HEK293 (cell line): ENCODE results near the gene COX7A2L.

ENCODE experiments used
- CTCF ChIA-PET: fragments of 350-600 bp; formaldehyde crosslinking; extraction: SDS; loops from one replicate; lab custom pipeline; 2021; ENCODE audit warnings: antibody characterized with exemption; lab: Yijun Ruan, JAX
- POLR2A ChIA-PET: fragments of 300-600 bp; formaldehyde crosslinking; extraction: SDS; loops from one replicate; lab custom pipeline; 2020; ENCODE audit warnings: antibody characterized with exemption, inconsistent platforms; lab: Yijun Ruan, JAX
- H3K27ac ChIP-seq: fragments of 200-500 bp; sonication (Bioruptor generic); 2 replicates; pipeline ENCODE4 v1.5.1; 2014; ENCODE audit warnings: low read depth, low read length, control low read depth, inconsistent platforms; ENCODE audit errors: extremely low read depth
- H3K36me3 ChIP-seq, 2 experiments: fragments of 200-500 bp in 1 of 2; sonication (Bioruptor generic) in 1 of 2; 1 replicate in 1 of 2; 2 replicates in 1 of 2; pipeline ENCODE4 v1.5.1; 2014 to 2017; ENCODE audit warnings: inconsistent platforms in 2 of 2, low read length in 2 of 2; ENCODE audit not compliant: control insufficient read depth in 2 of 2, insufficient read depth in 1 of 2
- H3K4me1 ChIP-seq: fragments of 200-500 bp; sonication (Bioruptor generic); 2 replicates; pipeline ENCODE4 v1.5.1; 2014; ENCODE audit warnings: mild to moderate bottlenecking, low read length, inconsistent platforms; ENCODE audit not compliant: control insufficient read depth, insufficient read depth
- H3K4me3 ChIP-seq: 2 replicates; pipeline ENCODE4 v1.5.1; 2011; ENCODE audit warnings: low read depth, mild to moderate bottlenecking, control low read depth, low read length, moderate library complexity
- H3K9me3 ChIP-seq: fragments of 200-500 bp; sonication (Bioruptor generic); 2 replicates; pipeline ENCODE4 v1.5.1; 2014; ENCODE audit warnings: low read depth, low read length, inconsistent platforms; ENCODE audit not compliant: control insufficient read depth, insufficient read depth
- GFI1B ChIP-seq: fragments of 450-650 bp; formaldehyde crosslinking; IDR thresholded peaks from 2 replicates; pipeline ENCODE4 v1.5.1; 2016; ENCODE audit warnings: missing biosample characterization, missing genetic modification characterization
- GLIS1 ChIP-seq: fragments of 450-650 bp; formaldehyde crosslinking; IDR thresholded peaks from 2 replicates; pipeline ENCODE4 v1.5.1; 2016; ENCODE audit warnings: missing biosample characterization, missing genetic modification characterization
- ZBTB17 ChIP-seq: fragments of 450-650 bp; formaldehyde crosslinking; IDR thresholded peaks from 2 replicates; pipeline ENCODE4 v1.5.1; 2016; ENCODE audit warnings: missing biosample characterization, missing genetic modification characterization
- ZBTB48 ChIP-seq: fragments of 450-650 bp; formaldehyde crosslinking; IDR thresholded peaks from 2 replicates; pipeline ENCODE4 v1.5.1; 2016; ENCODE audit warnings: missing biosample characterization, missing genetic modification characterization
- ZNF266 ChIP-seq: fragments of 450-650 bp; formaldehyde crosslinking; IDR thresholded peaks from 2 replicates; pipeline ENCODE4 v1.5.1; 2016; ENCODE audit warnings: missing biosample characterization, missing genetic modification characterization, low read depth
- ZNF791 ChIP-seq: fragments of 450-650 bp; formaldehyde crosslinking; IDR thresholded peaks from 2 replicates; pipeline ENCODE4 v1.5.1; 2016; ENCODE audit warnings: missing biosample characterization, missing genetic modification characterization
- TF ChIP-seq, protein P1 (sequence below): fragments of 450-650 bp; formaldehyde crosslinking; conservative IDR thresholded peaks from 2 replicates; pipeline ENCODE4 v1.5.1; 2016; ENCODE audit warnings: low read depth, missing biosample characterization, missing genetic modification characterization
- TF ChIP-seq, protein P2 (sequence below): IDR thresholded peaks from 2 replicates; pipeline ENCODE4 v1.6.1; 2011; ENCODE audit warnings: mild to moderate bottlenecking, low read depth, low read length, borderline replicate concordance
- TF ChIP-seq, protein P3 (sequence below): fragments of 450-650 bp; formaldehyde crosslinking; IDR thresholded peaks from 2 replicates; pipeline ENCODE4 v1.5.1; 2016; ENCODE audit warnings: missing biosample characterization, missing genetic modification characterization
- TF ChIP-seq, protein P4 (sequence below): fragments of 450-650 bp; formaldehyde crosslinking; IDR thresholded peaks from 2 replicates; pipeline ENCODE4 v1.5.1; 2016; ENCODE audit warnings: missing biosample characterization, missing genetic modification characterization
- TF ChIP-seq, protein P5 (sequence below): fragments of 450-650 bp; formaldehyde crosslinking; IDR thresholded peaks from 2 replicates; pipeline ENCODE4 v1.5.1; 2017; ENCODE audit warnings: missing biosample characterization, missing genetic modification characterization
- TF ChIP-seq, protein P6 (sequence below): fragments of 450-650 bp; formaldehyde crosslinking; IDR thresholded peaks from 2 replicates; pipeline ENCODE4 v1.5.1; 2016; ENCODE audit warnings: missing biosample characterization, missing genetic modification characterization, borderline replicate concordance

The COX7A2L gene

DNA sequence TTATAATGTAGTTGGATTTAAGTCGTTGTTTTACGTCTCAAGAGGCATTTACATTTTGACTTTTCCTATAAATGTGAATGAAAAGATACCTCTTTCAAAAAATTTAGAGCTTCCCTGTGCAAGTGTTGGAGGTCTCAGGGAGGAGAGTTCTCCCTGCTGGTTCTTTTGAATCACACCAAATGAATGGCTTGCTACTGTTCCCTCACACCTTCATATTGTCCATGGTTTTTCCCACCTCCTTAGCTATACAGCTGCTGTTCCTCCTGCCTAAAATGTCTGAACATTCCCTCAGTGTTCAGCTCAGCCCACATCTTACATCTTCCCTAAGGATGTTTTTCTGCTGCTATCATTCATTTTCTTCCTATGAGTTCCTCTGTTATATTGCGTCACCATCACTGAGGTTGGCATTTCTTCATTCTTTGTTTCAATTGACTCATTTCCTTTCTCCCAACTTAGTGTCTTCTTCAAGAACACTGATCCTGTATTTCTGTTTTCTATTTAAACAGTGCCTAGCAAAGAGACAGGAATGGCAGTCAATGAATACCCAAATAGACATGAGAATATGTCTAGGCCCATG is 46.0 kb downstream of the COX7A2L start:
- H3K4me3 ChIP-seq, result no peak overlapping the region
- no peak for TF ChIP-seq ZNF266
- no peak for TF ChIP-seq ZBTB17 (tag by site-specific recombination)
- TF ChIP-seq, protein P1, sequence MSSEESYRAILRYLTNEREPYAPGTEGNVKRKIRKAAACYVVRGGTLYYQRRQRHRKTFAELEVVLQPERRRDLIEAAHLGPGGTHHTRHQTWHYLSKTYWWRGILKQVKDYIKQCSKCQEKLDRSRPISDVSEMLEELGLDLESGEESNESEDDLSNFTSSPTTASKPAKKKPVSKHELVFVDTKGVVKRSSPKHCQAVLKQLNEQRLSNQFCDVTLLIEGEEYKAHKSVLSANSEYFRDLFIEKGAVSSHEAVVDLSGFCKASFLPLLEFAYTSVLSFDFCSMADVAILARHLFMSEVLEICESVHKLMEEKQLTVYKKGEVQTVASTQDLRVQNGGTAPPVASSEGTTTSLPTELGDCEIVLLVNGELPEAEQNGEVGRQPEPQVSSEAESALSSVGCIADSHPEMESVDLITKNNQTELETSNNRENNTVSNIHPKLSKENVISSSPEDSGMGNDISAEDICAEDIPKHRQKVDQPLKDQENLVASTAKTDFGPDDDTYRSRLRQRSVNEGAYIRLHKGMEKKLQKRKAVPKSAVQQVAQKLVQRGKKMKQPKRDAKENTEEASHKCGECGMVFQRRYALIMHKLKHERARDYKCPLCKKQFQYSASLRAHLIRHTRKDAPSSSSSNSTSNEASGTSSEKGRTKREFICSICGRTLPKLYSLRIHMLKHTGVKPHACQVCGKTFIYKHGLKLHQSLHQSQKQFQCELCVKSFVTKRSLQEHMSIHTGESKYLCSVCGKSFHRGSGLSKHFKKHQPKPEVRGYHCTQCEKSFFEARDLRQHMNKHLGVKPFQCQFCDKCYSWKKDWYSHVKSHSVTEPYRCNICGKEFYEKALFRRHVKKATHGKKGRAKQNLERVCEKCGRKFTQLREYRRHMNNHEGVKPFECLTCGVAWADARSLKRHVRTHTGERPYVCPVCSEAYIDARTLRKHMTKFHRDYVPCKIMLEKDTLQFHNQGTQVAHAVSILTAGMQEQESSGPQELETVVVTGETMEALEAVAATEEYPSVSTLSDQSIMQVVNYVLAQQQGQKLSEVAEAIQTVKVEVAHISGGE (tag by site-specific recombination), result no peak
- TF ChIP-seq, protein P2, sequence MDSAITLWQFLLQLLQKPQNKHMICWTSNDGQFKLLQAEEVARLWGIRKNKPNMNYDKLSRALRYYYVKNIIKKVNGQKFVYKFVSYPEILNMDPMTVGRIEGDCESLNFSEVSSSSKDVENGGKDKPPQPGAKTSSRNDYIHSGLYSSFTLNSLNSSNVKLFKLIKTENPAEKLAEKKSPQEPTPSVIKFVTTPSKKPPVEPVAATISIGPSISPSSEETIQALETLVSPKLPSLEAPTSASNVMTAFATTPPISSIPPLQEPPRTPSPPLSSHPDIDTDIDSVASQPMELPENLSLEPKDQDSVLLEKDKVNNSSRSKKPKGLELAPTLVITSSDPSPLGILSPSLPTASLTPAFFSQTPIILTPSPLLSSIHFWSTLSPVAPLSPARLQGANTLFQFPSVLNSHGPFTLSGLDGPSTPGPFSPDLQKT, result no peak
- TF ChIP-seq ZNF791 (tag by site-specific recombination), result no peak
- TF ChIP-seq GLIS1 (tag by site-specific recombination), result no peak
- TF ChIP-seq, protein P3, sequence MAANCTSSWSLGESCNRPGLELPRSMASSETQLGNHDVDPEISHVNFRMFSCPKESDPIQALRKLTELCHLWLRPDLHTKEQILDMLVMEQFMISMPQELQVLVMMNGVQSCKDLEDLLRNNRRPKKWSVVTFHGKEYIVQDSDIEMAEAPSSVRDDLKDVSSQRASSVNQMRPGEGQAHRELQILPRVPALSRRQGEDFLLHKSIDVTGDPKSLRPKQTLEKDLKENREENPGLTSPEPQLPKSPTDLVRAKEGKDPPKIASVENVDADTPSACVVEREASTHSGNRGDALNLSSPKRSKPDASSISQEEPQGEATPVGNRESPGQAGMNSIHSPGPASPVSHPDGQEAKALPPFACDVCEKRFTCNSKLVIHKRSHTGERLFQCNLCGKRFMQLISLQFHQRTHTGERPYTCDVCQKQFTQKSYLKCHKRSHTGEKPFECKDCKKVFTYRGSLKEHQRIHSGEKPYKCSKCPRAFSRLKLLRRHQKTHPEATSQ, result no peak
- TF ChIP-seq GFI1B (tag by site-specific recombination), result no peak
- TF ChIP-seq, protein P4, sequence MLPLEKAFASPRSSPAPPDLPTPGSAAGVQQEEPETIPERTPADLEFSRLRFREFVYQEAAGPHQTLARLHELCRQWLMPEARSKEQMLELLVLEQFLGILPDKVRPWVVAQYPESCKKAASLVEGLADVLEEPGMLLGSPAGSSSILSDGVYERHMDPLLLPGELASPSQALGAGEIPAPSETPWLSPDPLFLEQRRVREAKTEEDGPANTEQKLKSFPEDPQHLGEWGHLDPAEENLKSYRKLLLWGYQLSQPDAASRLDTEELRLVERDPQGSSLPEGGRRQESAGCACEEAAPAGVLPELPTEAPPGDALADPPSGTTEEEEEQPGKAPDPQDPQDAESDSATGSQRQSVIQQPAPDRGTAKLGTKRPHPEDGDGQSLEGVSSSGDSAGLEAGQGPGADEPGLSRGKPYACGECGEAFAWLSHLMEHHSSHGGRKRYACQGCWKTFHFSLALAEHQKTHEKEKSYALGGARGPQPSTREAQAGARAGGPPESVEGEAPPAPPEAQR (tag by site-specific recombination), result no peak
- TF ChIP-seq, protein P5, sequence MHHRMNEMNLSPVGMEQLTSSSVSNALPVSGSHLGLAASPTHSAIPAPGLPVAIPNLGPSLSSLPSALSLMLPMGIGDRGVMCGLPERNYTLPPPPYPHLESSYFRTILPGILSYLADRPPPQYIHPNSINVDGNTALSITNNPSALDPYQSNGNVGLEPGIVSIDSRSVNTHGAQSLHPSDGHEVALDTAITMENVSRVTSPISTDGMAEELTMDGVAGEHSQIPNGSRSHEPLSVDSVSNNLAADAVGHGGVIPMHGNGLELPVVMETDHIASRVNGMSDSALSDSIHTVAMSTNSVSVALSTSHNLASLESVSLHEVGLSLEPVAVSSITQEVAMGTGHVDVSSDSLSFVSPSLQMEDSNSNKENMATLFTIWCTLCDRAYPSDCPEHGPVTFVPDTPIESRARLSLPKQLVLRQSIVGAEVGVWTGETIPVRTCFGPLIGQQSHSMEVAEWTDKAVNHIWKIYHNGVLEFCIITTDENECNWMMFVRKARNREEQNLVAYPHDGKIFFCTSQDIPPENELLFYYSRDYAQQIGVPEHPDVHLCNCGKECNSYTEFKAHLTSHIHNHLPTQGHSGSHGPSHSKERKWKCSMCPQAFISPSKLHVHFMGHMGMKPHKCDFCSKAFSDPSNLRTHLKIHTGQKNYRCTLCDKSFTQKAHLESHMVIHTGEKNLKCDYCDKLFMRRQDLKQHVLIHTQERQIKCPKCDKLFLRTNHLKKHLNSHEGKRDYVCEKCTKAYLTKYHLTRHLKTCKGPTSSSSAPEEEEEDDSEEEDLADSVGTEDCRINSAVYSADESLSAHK (tag by site-specific recombination), result no peak
- TF ChIP-seq, protein P6, sequence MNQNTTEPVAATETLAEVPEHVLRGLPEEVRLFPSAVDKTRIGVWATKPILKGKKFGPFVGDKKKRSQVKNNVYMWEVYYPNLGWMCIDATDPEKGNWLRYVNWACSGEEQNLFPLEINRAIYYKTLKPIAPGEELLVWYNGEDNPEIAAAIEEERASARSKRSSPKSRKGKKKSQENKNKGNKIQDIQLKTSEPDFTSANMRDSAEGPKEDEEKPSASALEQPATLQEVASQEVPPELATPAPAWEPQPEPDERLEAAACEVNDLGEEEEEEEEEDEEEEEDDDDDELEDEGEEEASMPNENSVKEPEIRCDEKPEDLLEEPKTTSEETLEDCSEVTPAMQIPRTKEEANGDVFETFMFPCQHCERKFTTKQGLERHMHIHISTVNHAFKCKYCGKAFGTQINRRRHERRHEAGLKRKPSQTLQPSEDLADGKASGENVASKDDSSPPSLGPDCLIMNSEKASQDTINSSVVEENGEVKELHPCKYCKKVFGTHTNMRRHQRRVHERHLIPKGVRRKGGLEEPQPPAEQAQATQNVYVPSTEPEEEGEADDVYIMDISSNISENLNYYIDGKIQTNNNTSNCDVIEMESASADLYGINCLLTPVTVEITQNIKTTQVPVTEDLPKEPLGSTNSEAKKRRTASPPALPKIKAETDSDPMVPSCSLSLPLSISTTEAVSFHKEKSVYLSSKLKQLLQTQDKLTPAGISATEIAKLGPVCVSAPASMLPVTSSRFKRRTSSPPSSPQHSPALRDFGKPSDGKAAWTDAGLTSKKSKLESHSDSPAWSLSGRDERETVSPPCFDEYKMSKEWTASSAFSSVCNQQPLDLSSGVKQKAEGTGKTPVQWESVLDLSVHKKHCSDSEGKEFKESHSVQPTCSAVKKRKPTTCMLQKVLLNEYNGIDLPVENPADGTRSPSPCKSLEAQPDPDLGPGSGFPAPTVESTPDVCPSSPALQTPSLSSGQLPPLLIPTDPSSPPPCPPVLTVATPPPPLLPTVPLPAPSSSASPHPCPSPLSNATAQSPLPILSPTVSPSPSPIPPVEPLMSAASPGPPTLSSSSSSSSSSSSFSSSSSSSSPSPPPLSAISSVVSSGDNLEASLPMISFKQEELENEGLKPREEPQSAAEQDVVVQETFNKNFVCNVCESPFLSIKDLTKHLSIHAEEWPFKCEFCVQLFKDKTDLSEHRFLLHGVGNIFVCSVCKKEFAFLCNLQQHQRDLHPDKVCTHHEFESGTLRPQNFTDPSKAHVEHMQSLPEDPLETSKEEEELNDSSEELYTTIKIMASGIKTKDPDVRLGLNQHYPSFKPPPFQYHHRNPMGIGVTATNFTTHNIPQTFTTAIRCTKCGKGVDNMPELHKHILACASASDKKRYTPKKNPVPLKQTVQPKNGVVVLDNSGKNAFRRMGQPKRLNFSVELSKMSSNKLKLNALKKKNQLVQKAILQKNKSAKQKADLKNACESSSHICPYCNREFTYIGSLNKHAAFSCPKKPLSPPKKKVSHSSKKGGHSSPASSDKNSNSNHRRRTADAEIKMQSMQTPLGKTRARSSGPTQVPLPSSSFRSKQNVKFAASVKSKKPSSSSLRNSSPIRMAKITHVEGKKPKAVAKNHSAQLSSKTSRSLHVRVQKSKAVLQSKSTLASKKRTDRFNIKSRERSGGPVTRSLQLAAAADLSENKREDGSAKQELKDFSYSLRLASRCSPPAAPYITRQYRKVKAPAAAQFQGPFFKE (tag by site-specific recombination), result no peak
- TF ChIP-seq ZBTB48 (tag by site-specific recombination), result no peak
- CTCF ChIA-PET, result interaction anchor here (1.0 kb wide), 1 partner anchor 14 kb away, joined by 4 read pairs; no protein-coding TSS in a partner anchor

More for the DNA sequence above, 46.0 kb downstream of the COX7A2L start:
- POLR2A ChIA-PET, result no interaction called here
- Histone ChIP-seq H3K4me1 (no peaks in the 10 kb centered on the region), H3K9me3 (no peaks in the 10 kb centered on the region), H3K36me3 (peaks cover 0 to 32% of the 10 kb centered on the region in 2 experiments), H3K27ac (no peak overlapping the region)
